GM18498 (cell line): ENCODE measurements around the gene PRSS57.

Experiments used
- ATAC-seq: cut with Tn5 transposase; IDR thresholded peaks from one replicate; pipeline ENCODE4 v1.9.1; 2021; ENCODE audit warnings: mild to moderate bottlenecking, moderate library complexity; ENCODE audit not compliant: unreplicated experiment

PRSS57 gene

DNA sequence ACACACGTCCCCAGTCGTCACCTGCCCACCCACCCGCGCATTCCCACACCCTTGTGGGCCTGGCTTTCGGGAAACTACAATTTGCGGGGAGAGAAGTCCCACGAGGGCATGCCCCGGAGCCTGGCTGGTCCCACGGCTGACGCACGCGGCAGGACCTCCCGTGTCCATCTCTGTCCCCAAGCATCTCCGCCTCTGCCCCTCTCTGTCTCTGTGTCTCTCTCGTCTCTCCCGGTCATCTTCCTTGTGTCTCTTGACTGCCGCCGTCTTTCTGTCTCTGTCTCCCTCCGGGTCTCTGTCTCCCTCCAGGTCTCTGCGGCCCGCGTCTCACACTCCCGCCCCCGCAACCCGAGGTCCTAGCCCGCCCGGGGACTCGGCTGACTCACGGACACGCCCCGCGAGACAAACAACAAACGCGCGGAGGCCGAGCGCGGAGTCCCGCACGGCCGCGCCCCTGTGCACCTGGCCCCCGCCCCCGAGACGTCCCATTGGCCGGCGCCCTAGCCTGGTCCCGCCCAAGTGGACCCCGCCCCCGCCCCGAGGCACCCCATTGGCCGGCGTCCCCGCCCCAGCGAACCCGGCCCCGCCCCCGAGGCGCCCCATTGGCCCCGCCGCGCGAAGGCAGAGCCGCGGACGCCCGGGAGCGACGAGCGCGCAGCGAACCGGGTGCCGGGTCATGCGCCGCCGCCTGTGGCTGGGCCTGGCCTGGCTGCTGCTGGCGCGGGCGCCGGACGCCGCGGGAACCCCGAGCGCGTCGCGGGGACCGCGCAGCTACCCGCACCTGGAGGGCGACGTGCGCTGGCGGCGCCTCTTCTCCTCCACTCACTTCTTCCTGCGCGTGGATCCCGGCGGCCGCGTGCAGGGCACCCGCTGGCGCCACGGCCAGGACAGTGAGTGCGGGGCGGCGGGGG is 55.7 kb downstream of the PRSS57 start, which contains the start of gene FGF22:
Gene FGF22 (plus strand): TSS at position 627 of the 908 bp plus-strand sequence. CDS start 47 bp downstream, at position 674.
- peak; percentile 64 for ATAC-seq

- ATAC-seq, result no peak
Observed at GRCh38 chr19:638906-639252, 56.4 kb downstream of the PRSS57 start.
